Kidney epithelial cell (primary cell): ENCODE measurements around the gene GPRC5D. TPM values are rescaled to one million over a fixed set of nuclear protein-coding genes. Genes with fewer than 3 reads are reported as not detected.
A peak's percentile ranks its signal among the peaks of the same experiment; 100 is the strongest.

ENCODE experiments used
- DNase-seq: peaks from one replicate; pipeline ENCODE4 v3.0.0-alpha.2; 2010; ENCODE audit warnings: low read depth
- H3K27me3 ChIP-seq: 2 replicates; pipeline ENCODE4 v1.6.0; 2011; ENCODE audit warnings: low read length; ENCODE audit not compliant: control insufficient read depth, insufficient read depth
- H3K36me3 ChIP-seq: 2 replicates; pipeline ENCODE4 v1.5.1; 2011; ENCODE audit warnings: low read length; ENCODE audit not compliant: control insufficient read depth, insufficient read depth
- H3K4me3 ChIP-seq: 2 replicates; pipeline ENCODE4 v1.5.1; 2011; ENCODE audit warnings: low read depth, mild to moderate bottlenecking, control low read depth, low read length
- total RNA-seq: library from RNA; depleted of rRNA; stranded (reverse); fragments of >200 nt; gene quantifications from 2 replicates; pipeline ENCODE4 v1.2.3, GENCODE V29; 2015
- TF ChIP-seq, protein P1 (sequence below): IDR thresholded peaks from 2 replicates; pipeline ENCODE4 v1.5.1; 2011; ENCODE audit warnings: mild to moderate bottlenecking, moderate library complexity, low read length, control low read depth, inconsistent platforms; ENCODE audit not compliant: insufficient read depth, poor library complexity, severe bottlenecking

GPRC5D gene
- total RNA-seq, 1 donor from 2014 or later: not detected

DNA sequence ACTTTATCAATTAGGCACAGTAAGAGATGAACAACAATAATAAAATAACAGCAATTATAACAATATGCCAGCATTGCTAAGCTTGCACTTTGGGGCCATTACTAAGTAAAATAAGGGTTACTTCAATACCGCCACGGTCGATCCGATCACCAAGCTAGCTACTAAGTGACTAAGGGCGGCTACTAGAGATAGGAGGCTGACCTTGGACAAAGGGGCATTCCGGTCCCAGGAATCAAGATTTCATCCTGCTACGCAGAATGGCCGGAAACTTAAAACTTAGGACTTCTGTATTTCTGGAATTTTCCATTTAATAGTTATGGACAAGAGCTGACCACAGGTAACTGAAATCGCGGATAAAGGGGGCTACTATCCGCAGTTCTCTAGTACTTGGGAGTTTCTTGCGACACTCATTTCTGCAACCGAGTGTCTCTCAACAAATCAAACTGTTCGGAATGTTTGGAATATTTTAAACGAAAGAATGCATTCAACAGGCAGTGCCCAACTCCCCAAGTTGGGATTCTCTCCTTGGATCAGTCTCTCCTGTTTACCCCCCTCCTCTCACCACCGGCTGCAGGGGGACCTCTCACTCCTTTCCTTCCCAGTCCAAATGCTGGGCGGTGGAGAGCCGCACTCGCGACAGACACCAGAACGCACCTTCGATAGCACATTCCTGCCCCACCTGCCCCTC lies 47.4 kb upstream of the GPRC5D start:
- Histone ChIP-seq H3K4me3 (peak overlapping the region; percentile 95), H3K27me3 (no peaks in the 10 kb centered on the region), H3K36me3 (no peaks in the 10 kb centered on the region)
- TF ChIP-seq, protein P1, sequence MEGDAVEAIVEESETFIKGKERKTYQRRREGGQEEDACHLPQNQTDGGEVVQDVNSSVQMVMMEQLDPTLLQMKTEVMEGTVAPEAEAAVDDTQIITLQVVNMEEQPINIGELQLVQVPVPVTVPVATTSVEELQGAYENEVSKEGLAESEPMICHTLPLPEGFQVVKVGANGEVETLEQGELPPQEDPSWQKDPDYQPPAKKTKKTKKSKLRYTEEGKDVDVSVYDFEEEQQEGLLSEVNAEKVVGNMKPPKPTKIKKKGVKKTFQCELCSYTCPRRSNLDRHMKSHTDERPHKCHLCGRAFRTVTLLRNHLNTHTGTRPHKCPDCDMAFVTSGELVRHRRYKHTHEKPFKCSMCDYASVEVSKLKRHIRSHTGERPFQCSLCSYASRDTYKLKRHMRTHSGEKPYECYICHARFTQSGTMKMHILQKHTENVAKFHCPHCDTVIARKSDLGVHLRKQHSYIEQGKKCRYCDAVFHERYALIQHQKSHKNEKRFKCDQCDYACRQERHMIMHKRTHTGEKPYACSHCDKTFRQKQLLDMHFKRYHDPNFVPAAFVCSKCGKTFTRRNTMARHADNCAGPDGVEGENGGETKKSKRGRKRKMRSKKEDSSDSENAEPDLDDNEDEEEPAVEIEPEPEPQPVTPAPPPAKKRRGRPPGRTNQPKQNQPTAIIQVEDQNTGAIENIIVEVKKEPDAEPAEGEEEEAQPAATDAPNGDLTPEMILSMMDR: no peak
- DNase-seq: no peak

GRCh38 chr12:12998248-12998647 lies 46.3 kb upstream of the GPRC5D start:
- TF ChIP-seq, protein P1: no peak
- Histone ChIP-seq H3K36me3 (no peaks in the 10 kb centered on the region), H3K4me3 (no peak overlapping the region), H3K27me3 (no peaks in the 10 kb centered on the region)
- no peak for DNase-seq

DNA sequence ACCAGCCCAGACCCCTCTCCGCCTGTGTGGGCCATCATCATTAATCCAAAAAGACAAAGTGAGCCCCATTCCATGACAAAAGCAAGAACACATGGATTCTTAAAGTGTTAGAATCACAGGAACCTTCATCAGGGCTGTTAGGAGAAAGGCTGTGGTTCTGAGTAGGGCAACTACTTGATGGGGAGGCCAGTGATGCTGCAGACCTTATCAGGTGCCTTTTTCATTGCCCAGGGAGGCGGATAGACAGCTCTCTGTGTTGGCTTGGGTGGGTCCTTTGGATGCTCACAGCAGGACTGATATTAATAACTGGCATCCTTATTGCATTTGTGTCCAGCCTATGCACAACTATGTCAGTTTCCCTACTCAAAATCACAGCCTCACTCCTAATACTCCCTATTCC lies 45.8 kb upstream of the GPRC5D start:
- Histone ChIP-seq H3K27me3 (no peaks in the 10 kb centered on the region), H3K4me3 (no peak overlapping the region), H3K36me3 (no peaks in the 10 kb centered on the region)
- TF ChIP-seq, protein P1: no peak
- DNase-seq: no peak

- Histone ChIP-seq H3K36me3 (no peaks in the 10 kb centered on the region), H3K4me3 (no peak overlapping the region), H3K27me3 (no peaks in the 10 kb centered on the region)
- DNase-seq: no peak
- TF ChIP-seq, protein P1: no peak
These were observed 45.2 kb upstream of the GPRC5D start for GRCh38 chr12:12997156-12997555.

- no peaks in the 10 kb centered on the region for H3K36me3 ChIP-seq
- no peaks in the 10 kb centered on the region for H3K27me3 ChIP-seq
- no peak for DNase-seq
- H3K4me3 ChIP-seq: no peak overlapping the region
- TF ChIP-seq, protein P1: no peak
These were observed 44.2 kb upstream of the GPRC5D start for GRCh38 chr12:12996209-12996608.

DNA sequence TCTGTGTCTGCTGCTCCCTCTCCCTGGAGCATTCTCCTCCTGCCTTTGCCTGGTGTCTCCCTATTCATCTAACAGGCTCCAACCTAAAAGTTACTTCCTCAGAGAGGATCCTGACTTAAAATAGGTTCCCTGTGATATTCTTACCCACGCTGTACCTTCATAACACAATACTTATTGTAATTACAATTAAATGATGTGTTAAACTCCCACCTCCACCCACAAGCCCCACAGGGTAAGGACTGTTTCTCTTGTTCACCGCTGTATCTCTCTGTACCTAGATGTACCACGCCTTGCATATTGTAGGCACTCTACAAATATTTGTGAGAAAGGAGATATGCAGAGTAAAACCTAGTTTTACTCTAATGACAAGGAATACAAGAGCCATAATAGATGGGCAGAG lies 43.1 kb upstream of the GPRC5D start:
- no peak for DNase-seq
- Histone ChIP-seq H3K36me3 (no peaks in the 10 kb centered on the region), H3K4me3 (no peak overlapping the region), H3K27me3 (no peaks in the 10 kb centered on the region)
- TF ChIP-seq, protein P1: no peak
